Activated T-helper 2 cell treated with anti-CD3 and anti-CD28 coated beads, Interferon-gamma antibody, Interleukin-2, Interleukin-4, amounts not matched to agents 10 μg/mL and 5 μg/mL and 100 μg/mL, durations not matched to agents 14 hours and 24 hours and 36 hours (primary cell): Measurements from ENCODE around the gene EME2. TPM values are rescaled to one million over a fixed set of nuclear protein-coding genes. Genes with fewer than 3 reads are reported as not detected.

Source experiments
- DNase-seq: peaks from one replicate; pipeline ENCODE4 v3.0.0; 2021; ENCODE audit warnings: low spot score
- H3K27ac Mint-ChIP-seq: one replicate; pipeline ENCODE4 v1.8.0; 2021; ENCODE audit warnings: mixed read lengths
- H3K27me3 Mint-ChIP-seq: one replicate; pipeline ENCODE4 v1.8.0; 2021; ENCODE audit warnings: low read depth, mixed read lengths
- H3K36me3 Mint-ChIP-seq: one replicate; pipeline ENCODE4 v1.8.0; 2021; ENCODE audit warnings: low read depth, mixed read lengths
- H3K4me1 Mint-ChIP-seq: one replicate; pipeline ENCODE4 v1.8.0; 2021; ENCODE audit warnings: low read depth, mixed read lengths
- H3K4me3 Mint-ChIP-seq: one replicate; pipeline ENCODE4 v1.8.0; 2021; ENCODE audit warnings: low read depth, mild to moderate bottlenecking, moderate library complexity, mixed read lengths
- H3K9me3 Mint-ChIP-seq: one replicate; pipeline ENCODE4 v1.8.0; 2021; ENCODE audit warnings: mixed read lengths
- intact Hi-C: fragments of 100-400 bp; cut with micrococcal nuclease; formaldehyde crosslinking; loops from one replicate; pipeline ENCODE4 v1.15.1; 2023
- total RNA-seq: library from RNA; stranded (reverse); gene quantifications from 2 replicates; pipeline ENCODE4 v1.2.3, GENCODE V29; 2022

EME2 gene
- total RNA-seq, 1 donor from 2014 or later: 26.2 TPM

- H3K4me3 Mint-ChIP-seq: no peak overlapping the region
- no peak for DNase-seq
- intact Hi-C loops: no loop called here
- peaks cover 4% of the 10 kb centered on the region for H3K4me1 Mint-ChIP-seq
- peaks cover 36% of the 10 kb centered on the region for H3K36me3 Mint-ChIP-seq
- no peaks in the 10 kb centered on the region for H3K9me3 Mint-ChIP-seq
- no peaks in the 10 kb centered on the region for H3K27me3 Mint-ChIP-seq
- no peak overlapping the region for H3K27ac Mint-ChIP-seq
Observed at GRCh38 chr16:1765826-1766225, 6.8 kb upstream of the EME2 start.

- no peak overlapping the region for H3K4me3 Mint-ChIP-seq
- intact Hi-C loops: no loop called here
- H3K27ac Mint-ChIP-seq: no peak overlapping the region
- no peaks in the 10 kb centered on the region for H3K9me3 Mint-ChIP-seq
- H3K27me3 Mint-ChIP-seq: no peaks in the 10 kb centered on the region
- peaks cover 33% of the 10 kb centered on the region for H3K36me3 Mint-ChIP-seq
- peaks cover 4% of the 10 kb centered on the region for H3K4me1 Mint-ChIP-seq
- DNase-seq: no peak
Observed at GRCh38 chr16:1766231-1766630, 6.4 kb upstream of the EME2 start.

DNA sequence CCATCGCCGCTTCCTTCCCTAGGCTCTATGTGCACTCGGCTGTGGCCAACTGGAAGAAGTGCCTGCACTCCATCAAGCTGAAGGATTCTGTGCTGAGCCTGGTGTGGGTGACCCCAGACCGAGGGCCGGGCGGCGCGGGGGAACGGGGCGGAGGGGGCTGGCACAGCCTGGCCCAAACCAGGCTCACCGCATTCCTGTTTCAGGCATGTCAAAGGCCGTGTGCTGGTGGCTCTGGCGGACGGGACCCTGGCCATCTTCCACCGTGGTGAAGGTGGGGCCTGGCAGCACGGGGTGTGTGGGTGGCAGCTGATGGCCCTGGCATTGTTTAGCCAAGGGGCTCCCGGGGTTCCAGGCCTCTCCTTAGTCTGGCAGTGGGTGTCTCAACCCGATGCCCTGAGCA lies 5.9 kb upstream of the EME2 start:
- Mint-ChIP-seq H3K27ac (no peak overlapping the region), H3K36me3 (peaks cover 29% of the 10 kb centered on the region), H3K9me3 (no peaks in the 10 kb centered on the region), H3K27me3 (no peaks in the 10 kb centered on the region), H3K4me3 (no peak overlapping the region), H3K4me1 (peaks cover 4% of the 10 kb centered on the region)
- intact Hi-C loops: no loop called here
- no peak for DNase-seq

DNA sequence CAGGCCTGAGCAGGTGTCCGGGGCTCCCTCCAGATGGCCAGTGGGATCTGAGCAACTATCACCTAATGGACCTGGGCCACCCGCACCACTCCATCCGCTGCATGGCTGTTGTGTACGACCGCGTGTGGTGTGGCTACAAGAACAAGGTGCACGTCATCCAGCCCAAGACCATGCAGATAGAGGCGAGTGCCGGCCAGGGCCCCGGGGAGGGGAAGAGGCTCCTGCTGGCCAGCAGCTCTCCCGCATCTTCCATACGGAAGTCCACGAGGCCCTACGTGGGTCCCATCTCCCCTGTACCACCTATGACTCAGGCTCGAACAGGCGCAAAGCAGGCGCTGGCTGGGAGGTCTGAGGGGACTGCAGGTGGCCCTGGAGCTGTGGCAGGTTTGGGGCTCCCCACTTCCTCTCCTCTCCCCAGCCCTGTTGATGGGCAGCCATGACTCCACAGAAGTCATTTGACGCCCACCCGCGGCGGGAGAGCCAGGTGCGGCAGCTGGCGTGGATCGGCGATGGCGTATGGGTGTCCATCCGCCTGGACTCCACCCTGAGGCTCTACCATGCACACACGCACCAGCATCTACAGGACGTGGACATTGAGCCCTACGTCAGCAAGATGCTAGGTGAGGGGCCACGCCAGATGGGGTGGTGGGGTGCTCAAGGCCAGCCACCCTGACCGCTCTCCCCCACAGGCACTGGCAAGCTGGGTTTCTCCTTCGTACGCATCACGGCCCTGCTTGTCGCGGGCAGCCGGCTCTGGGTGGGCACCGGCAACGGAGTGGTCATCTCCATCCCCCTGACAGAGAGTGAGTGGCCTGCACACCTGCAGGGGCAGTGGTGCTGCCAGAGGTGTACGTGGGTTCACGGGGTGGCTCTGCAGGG lies 5.3 kb upstream of the EME2 start:
- intact Hi-C loops: no loop called here

DNA sequence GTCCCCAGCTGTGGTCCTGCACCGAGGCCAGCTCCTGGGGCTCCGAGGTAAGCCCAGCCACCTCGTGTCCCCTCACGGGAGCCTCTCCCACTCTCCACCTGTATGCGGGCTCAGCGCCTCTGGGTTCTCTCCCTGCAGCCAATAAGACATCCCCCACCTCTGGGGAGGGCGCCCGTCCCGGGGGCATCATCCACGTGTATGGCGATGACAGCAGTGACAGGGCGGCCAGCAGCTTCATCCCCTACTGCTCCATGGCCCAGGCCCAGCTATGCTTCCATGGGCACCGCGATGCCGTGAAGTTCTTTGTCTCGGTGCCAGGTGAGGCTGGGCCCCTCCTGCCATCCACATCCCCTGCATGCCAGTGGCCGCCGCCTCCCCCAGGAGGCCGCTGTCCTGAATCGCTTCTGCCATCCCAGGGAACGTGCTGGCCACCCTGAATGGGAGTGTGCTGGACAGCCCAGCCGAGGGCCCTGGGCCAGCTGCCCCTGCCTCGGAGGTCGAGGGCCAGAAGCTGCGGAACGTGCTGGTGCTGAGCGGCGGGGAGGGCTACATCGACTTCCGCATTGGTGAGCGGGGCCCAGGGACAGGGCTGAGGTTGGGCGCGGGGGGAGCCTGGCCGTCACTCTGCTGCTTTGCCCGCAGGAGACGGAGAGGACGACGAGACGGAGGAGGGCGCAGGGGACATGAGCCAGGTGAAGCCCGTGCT lies 4.4 kb upstream of the EME2 start:
- no peaks in the 10 kb centered on the region for H3K9me3 Mint-ChIP-seq
- H3K4me3 Mint-ChIP-seq: no peak overlapping the region
- H3K36me3 Mint-ChIP-seq: peaks cover 30% of the 10 kb centered on the region
- peaks cover 7% of the 10 kb centered on the region for H3K4me1 Mint-ChIP-seq
- no peak for DNase-seq
- H3K27me3 Mint-ChIP-seq: no peaks in the 10 kb centered on the region
- intact Hi-C loops: no loop called here
- H3K27ac Mint-ChIP-seq: no peak overlapping the region

More for the DNA sequence above, 5.3 kb upstream of the EME2 start:
- no peaks in the 10 kb centered on the region for H3K27me3 Mint-ChIP-seq
- no peak overlapping the region for H3K4me3 Mint-ChIP-seq
- H3K9me3 Mint-ChIP-seq: no peaks in the 10 kb centered on the region
- peaks cover 7% of the 10 kb centered on the region for H3K4me1 Mint-ChIP-seq
- no peak overlapping the region for H3K27ac Mint-ChIP-seq
- DNase-seq: no peak
- H3K36me3 Mint-ChIP-seq: peaks cover 30% of the 10 kb centered on the region

- Mint-ChIP-seq H3K9me3 (no peaks in the 10 kb centered on the region), H3K27ac (no peak overlapping the region), H3K27me3 (no peaks in the 10 kb centered on the region), H3K4me3 (no peak overlapping the region), H3K4me1 (peaks cover 9% of the 10 kb centered on the region), H3K36me3 (peaks cover 32% of the 10 kb centered on the region)
- intact Hi-C loops: no loop called here
- DNase-seq: no peak
Observed at GRCh38 chr16:1768767-1769401, 3.7 kb upstream of the EME2 start.

- Mint-ChIP-seq H3K27ac (peak overlapping the region; percentile 46), H3K4me1 (peaks cover 10% of the 10 kb centered on the region), H3K9me3 (no peaks in the 10 kb centered on the region), H3K4me3 (peak overlapping the region; percentile 78), H3K36me3 (peaks cover 33% of the 10 kb centered on the region), H3K27me3 (no peaks in the 10 kb centered on the region)
- intact Hi-C loops: loop anchor here (5.0 to 10.0 kb wide), 2 partner anchors 157 to 465 kb away; partner anchors contain the start of genes CRAMP1, IFT140 and UBE2I
- no peak for DNase-seq
Observed at GRCh38 chr16:1769402-1770300, 3.0 kb upstream of the EME2 start.

DNA sequence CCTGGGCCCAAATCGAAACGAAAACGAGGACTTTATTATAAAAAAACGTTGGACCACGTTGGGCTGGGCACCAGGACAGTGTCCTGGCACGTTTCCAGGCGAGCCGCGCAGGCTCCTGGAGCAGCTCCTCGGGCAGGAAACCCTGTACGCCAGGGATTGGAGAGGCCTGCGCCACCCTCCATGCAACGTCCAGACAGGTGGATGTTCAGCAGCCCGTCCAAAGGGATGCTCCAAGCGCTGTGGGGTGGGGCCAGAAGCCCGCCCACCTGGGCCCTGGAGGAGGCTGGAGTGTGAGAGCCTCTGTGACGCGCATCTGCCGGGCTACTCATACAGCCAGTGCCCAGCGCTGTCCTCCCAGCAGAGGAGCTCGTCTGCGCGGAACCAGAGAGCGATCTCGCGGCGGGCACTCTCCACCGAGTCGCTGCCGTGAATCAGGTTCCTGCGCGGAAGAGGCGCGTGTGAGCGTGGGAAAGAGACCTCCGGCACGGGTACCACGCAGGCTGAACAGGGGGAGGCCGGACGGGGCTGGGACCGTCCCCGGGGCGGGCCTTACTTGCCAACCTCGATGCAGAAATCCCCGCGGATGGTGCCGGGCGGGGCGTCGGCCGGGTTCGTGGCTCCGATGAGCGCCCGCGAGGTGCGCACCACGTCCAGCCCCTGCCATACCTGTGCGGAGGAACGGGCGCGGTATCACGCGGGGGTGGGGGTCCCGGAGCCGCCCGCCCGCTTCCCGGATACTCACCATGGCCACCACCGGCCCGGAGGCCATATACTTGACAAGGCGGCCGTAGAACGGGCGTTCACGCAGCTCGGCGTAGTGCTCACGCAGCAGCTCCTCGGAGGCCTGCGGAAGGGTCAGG lies 2.1 kb upstream of the EME2 start:
- Mint-ChIP-seq H3K9me3 (no peaks in the 10 kb centered on the region), H3K4me3 (peak overlapping the region; percentile 78), H3K36me3 (peaks cover 33% of the 10 kb centered on the region), H3K27me3 (no peaks in the 10 kb centered on the region), H3K4me1 (peaks cover 10% of the 10 kb centered on the region), H3K27ac (peak overlapping the region; percentile 46)
- intact Hi-C loops: loop anchor here (5.0 to 10.0 kb wide), 2 partner anchors 158 to 466 kb away; partner anchors contain the start of genes CRAMP1, IFT140 and UBE2I
- DNase-seq: no peak

GRCh38 chr16:1771188-1771863 lies 1.3 kb upstream of the EME2 start, which contains the start of gene NME3:
NME3 (minus strand) TSS chr16:1771543; CDS start chr16:1771534, 9 bp downstream.
- intact Hi-C loops: loop anchor here (5.0 to 10.0 kb wide), 2 partner anchors 159 to 467 kb away; partner anchors contain the start of genes CRAMP1, IFT140 and UBE2I
- Mint-ChIP-seq H3K9me3 (no peaks in the 10 kb centered on the region), H3K36me3 (peaks cover 33% of the 10 kb centered on the region), H3K27me3 (no peaks in the 10 kb centered on the region), H3K27ac (peak within 1 kb of the TSS; percentile 96), H3K4me1 (peaks cover 10% of the 10 kb centered on the region), H3K4me3 (peak within 1 kb of the TSS; percentile 96)
- peak; percentile 74 for DNase-seq

- Mint-ChIP-seq H3K9me3 (no peaks in the 10 kb centered on the region), H3K4me1 (peaks cover 10% of the 10 kb centered on the region), H3K27me3 (no peaks in the 10 kb centered on the region), H3K27ac (peak overlapping the region; percentile 96), H3K36me3 (peaks cover 33% of the 10 kb centered on the region), H3K4me3 (peak overlapping the region; percentile 96)
- DNase-seq: no peak
- intact Hi-C loops: loop anchor here (2.0 to 10.0 kb wide), 3 partner anchors 55 to 467 kb away; partner anchors contain the start of genes CRAMP1, FAHD1, HAGH and IFT140
Observed at GRCh38 chr16:1771864-1772361, 697 bp upstream of the EME2 start.
